Measurements from ENCODE around the gene HOXB8.
A peak's percentile ranks its signal among the peaks of the same experiment; 100 is the strongest.

Gene HOXB8

DNA sequence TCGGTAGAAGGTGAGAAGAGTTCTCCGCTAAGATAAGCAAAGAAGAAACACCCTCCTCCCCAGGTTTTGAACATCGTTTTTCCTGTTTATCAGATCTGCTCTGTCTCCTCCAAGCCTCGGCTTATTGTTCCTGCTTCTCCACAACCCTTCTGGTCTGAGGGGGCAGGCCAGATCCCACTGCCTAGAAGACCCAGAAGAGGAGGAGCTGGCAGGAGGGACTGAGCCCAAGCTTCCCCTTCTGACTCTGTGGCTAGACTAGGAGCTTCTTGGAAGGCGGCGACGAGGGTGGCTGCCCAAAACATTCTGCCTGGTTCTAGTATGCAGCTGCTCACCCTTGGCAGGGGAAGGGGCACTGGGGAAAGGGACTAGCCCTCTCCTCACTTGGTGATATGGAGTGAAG lies 16.4 kb downstream of the HOXB8 start:
- no peak for DNase-seq
- intact Hi-C loops (cut with DNase I): no loop called here

DNA sequence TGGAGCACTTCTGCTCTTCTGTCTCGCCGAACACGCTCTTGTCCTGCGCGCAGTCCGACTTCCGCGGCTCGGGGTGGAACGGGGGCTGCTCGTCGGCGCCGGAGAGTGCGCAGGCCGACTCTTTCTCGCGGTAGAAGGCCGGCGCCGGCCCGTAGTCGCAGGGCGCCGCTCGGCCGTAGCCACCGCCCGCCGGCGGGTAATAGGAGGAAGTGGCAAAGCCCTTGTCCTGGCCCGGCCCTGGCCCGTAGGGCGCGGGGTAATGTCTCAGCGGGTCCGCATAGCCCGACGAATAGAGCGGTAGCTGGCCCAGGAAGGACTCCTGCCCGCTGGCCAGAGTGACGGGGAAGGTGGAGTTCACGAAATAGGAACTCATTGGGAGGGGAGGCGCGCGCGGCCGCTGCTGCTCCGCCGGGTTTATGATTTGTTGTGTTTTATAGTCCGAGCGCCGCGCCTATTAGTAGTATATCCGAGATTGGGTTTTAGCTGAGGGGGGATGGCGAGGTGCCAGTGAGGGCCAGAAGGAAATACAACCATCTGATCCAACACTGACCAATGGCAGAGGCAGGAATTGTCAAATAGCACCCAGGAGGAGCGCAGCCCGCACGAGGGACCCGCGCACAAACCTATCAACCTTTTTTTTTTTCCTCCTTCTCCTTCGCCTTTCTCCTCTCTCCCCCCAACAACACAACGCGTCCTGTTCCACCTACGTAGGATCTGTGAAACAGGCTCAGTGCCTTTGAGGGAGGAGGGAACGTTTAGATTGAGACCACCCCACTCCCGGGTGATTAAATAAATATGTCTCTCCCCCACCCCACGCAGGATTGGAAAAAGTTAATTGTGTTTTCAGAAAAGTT lies 17.1 kb downstream of the HOXB8 start:
- intact Hi-C loops (cut with DNase I): no loop called here
- no peak for DNase-seq

DNA sequence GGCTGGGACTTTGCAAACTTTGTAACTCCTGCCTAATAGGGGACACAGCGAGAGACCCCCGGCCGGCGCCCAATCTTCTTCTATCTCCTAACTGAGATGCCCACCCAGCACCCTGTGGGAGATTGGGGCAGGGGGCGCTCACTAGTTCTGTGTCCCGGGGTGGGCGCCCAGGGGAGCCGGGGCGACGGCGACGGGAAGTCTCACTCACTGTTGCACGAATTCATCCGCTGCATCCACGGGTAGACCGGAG lies 17.6 kb downstream of the HOXB8 start:
- DNase-seq: no peak
- intact Hi-C loops (cut with DNase I): no loop called here

DNA sequence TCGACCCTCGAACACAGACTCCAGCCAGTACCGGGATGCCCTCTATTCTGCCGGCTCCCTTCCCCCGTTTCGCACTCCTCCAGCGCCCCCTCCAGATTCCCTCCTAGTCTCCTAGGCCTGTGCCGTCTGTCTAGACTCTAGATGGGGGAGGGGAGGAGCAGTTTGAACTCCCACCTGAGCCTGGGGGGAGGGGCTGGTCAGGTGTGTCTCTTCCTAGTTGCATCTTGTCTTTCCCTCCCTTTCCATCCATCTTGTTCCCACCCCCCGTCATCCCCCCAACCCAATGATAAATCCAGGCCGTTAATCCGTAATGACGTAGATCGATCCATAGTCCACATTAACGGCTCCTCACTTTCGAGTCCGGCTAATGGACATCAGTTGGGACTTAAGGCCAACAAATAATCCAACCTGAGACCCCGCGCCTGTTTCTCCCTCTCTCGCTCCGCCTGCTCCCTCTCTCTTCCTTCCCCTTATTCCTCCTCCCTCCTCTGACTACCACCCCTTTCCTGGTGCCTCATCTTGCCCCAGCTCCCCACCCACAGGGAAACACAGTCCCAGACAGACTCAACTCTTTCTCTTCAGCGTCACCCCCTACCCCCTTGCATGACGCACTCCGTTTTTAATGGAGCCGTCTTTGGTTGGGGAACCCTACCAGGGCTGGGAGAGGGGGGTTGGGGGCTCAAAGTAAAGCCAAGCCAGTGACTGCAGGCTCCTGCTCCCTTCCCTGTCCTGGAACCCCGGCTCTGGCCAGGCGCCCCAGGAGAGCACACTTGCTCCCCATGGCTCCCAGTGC lies 18.2 kb downstream of the HOXB8 start:
- peak in 1 of 10 donors; percentile 50 for DNase-seq
- intact Hi-C loops (cut with DNase I): no loop called here

DNA sequence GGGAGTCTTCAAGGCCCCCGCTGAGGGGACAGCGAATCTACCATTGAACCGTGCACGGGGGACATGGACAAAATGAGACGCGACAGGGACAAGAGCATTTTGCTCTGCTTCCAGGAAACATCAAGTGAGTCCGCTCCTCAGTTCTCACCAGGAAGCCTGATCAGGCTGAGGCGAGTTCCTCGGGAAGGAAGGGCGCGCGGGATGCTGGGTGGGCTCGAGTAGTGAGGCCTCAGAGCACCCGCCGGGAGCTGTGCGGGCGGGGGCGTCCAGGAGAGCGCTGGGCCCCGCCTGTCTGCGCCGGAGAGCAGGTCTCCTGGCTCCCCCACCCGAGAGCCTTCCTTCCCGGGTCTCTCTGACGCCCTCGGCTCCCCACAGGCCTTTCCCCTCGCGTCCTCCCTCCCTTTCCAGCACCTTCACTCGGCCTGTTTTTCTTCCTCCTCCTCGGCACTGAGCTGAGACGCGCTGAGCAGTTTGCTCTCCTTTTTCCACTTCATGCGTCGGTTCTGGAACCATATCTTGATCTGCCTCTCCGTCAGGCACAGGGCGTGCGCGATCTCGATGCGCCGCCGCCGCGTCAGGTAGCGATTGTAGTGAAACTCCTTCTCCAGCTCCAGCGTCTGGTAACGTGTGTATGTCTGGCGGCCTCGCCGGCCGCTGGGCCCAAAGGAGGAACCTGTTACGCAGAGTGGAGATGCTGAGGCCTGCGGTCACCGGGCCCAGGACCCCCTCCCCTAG lies 18.9 kb downstream of the HOXB8 start:
- intact Hi-C loops (cut with DNase I): no loop called here
- peak in 2 of 10 donors; percentile 49 to 62 for DNase-seq

DNA sequence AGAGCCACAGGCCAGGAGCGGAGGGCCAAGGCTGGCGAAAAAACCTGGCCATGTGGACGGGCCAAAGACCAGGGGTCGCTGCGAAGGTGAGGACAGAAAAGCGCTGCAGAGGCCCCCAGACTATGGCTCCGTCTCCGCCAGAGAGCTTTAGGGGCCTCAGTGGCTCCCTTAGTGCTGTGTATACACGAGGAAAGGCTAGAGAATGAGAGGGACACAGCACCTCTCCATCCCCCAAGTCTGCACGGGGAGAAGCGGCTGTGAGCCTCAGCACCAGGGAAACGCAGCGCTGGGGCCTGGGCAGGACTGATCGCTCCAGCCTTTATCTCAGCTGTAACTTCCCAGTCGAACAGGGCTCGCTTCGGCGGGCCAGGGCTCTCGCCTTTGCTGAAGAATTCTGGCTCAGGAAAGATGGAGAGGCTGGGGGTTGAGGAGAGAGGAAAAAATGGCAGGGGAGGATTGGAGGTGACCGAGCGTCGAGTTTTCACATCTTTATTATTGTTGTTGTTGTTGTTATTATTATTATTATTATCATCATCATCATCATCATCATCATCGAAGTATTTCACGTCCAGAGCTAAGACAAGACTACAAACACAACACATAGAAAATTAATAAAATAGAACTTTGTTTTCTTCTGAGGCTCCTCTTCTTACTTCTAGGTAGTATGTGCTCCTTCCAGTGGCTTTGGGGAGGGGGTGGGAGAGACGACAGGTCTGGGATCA lies 19.7 kb downstream of the HOXB8 start:
- DNase-seq: peak in 1 of 10 donors; percentile 42
- intact Hi-C loops (cut with DNase I): no loop called here

DNA sequence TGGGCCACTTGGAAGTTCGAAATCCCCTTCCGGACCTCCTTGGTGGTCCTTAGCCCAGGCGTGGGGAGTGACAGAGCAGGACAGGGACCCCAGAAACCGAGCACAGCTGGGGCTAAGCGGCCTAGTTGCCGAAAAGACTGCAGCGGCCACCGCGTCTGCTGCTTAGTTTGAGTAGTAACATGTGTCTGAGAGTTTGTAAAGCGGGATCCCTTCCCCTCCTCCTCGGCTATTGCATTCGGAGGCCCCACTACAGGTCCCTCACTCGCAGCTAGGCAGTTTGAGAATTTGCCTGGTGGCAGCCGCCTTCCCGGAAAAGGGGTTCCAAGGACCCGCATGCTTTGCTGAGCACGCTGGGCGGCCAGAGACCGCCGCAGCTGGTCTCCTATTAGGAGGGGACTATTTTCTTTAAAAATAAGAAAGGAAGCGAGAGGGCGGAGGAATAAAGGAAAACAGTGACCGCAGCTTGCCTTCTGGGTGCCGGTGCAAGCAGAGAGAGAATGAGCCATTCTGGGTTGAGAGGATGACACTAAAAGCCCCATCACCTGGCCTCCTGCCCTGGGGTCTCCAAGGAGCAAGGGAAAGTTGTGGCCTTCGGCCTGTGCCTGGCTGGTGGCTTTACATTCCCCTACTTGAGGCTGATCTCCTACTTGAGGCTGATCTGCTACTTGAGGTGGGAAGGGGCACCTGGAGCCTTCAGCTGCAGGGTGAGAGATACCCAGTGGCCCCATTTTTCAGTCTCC lies 20.4 kb downstream of the HOXB8 start:
- intact Hi-C loops (cut with DNase I): no loop called here
- DNase-seq: peak in 1 of 10 donors; percentile 49

DNA sequence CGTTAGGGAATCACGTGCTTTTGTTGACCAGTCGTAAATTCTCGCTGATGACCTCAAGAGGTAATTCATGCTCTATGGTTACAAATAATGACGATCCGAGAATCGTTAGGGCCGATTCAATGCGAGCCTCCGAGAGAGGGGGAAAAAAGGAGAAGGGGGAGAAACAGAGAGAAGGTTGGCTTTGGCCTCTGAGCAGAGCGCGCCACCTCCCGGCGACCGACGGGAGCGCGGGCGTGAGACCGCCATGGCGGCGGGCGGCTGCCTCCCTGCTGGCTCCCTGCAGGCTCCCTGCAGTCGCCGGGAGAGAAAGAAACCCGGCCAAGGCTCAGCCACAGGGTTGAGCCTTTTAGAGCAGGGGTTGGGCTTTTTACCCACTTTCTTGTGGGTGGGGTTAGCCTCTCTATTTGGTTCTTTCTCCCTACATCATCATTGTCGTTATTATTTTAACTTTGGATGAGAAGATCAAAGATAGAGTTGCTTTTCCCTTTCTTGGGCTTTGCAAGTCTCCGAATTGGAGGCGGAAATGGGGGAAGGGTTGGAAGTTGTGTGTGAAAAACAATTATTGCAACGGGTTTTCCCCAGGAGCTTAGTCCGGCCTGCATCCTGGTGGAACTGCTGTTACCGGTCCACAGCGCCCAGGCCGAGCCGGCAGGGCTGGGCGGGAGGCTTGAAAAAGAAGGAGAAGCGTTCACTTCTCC lies 21.1 kb downstream of the HOXB8 start:
- intact Hi-C loops (cut with DNase I): no loop called here
- peak in 2 of 10 donors; percentile 25 to 83 for DNase-seq

DNA sequence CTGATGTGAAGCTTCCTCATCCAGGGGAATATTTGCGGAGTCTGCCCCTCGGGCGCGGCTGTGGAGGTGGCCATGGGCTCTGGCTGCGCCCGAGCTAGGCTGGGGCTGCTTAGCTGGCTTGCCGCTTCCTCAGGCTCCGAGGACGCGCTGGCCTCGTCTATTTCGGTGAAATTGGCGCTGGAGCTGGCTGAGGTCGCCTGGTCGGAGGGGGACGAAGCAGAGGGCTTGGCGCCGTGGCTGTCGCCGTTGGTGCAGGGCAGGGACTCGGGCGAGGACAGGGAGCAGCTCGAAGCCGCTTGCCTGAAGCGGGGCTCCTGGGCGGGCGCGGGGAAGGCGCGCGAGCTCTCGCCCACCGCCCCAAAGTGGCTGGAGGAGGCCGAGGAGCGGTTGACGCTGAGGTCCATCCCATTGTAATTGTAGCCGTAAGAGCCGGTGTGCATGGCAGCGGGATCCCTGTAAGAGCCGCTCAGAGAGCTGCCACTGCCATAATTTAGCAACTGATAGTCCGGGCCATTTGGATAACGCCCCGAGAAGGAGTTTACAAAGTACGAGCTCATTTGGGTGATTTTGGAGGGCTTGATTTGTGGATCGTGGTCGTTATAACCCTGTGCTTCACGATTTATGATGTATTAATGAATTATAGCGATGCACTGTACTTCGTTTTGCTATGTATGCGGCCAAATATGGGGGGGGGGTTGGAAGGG lies 21.8 kb downstream of the HOXB8 start, which contains the start of gene HOXB5:
TSS of gene HOXB5 (minus strand) at position 654 of the 704 bp plus-strand sequence. CDS start at position 557, 97 bp downstream.
- DNase-seq: peak in 1 of 10 donors; percentile 57

DNA sequence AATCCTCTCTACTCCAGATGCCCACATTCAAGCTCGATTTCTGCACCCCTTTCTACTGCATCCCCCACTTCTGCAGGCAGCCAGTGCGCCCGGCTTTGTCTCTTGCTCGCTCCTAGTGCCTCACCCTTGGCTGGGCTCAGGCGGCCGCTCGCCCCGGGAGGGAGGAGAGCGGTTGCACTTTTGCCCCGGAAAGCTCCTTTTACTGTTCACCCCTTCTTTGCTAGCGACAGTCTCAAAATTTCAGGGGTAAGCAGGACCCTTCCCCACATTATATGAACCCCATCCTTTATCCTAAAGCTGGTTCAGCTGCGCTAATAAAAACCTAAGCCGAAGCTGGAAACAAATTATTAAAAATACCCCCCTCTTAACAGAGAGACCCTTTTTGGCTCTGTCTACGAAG lies 22.5 kb downstream of the HOXB8 start:
- intact Hi-C loops (cut with DNase I): no loop called here

More for the DNA sequence above, 21.8 kb downstream of the HOXB8 start, which contains the start of gene HOXB5:
- intact Hi-C loops (cut with DNase I): no loop called here

DNA sequence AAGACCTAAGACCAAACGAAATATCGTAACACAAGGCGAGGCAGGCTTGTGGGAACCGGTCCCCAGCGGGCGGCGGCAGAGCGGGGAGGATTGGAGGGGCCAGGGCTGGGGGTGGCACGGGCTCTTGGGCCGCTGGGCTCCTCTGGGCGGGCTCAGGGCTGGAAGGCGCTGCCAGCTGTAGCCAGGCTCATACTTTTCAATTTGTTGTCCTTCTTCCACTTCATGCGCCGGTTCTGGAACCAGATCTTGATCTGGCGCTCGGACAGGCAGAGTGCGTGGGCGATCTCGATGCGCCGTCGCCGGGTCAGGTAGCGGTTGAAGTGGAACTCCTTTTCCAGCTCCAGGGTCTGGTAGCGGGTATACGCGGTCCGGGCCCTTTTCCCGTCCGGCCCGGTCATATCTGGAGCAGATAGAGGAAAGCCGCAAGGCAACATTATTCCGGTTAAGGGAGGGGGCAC lies 23.0 kb downstream of the HOXB8 start:
- intact Hi-C loops (cut with DNase I): no loop called here
- peak in 2 of 10 donors; percentile 50 to 80 for DNase-seq

More for the DNA sequence above, 22.5 kb downstream of the HOXB8 start:
- peak in 1 of 10 donors; percentile 37 for DNase-seq

DNA sequence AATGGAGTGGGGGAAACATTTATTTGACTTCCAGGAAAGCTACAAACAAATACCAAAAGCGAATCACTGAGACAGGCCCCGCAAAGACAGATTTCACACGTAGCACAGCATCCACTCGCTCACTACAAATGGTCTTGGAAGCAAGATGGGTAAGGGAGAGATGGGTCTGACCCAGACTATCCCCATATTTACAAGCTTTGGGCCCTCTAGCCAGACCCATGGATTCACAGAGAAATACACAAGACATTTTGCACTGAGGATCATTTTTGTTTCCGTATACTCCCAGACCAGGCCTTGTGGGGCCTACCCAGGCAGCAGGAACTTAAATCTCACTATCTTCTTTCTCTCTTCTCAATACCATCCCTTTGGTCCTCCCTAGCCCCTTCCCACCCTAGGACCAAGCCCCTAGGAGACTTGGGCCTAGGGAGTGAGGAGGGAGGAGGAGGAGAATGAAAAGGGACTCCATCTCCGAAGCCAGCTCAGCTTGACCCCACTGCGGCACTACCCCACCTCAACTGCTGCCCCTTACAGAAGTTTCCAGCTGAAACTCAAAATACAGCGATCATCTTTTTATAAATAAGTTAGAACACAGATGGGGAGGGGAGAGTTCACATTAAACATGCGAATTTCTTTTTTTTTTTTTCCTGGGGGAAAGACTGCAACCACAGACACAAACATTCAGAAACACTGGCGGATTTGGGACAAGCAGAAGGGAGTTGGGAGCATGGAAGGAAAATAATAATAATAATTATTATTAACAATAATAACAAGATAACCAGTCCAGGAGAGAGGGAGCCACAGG lies 23.6 kb downstream of the HOXB8 start:
- no peak for DNase-seq
- intact Hi-C loops (cut with DNase I): no loop called here

DNA sequence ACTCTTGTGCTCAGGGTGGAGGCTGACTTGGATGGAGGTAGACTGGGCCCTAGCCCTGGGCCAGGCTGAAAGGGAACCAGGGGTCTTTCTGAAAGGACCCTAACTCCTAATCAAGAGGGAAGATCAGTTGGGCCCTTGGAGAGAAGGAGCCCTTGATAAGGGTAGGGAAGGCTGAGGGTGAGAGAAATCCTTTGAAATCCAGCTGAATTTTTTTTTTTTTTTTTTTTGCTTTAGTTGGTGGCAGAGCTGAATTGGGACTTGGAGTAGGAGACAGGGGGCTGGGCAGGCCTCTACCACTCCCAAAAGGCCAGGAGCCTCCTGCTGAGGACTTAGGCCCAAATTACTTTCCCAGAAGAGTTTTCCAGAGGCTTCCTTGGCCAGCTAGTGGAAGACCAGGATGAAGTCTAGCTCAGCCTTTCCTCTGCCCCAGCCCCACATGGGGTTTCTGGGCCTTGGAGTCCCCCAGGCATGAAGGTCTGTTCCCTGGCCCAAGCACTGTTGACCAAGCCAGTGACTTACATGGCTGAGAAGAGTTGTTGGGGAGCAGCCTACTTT lies 24.4 kb downstream of the HOXB8 start:
- intact Hi-C loops (cut with DNase I): no loop called here
- DNase-seq: peak in 1 of 10 donors; percentile 30

DNA sequence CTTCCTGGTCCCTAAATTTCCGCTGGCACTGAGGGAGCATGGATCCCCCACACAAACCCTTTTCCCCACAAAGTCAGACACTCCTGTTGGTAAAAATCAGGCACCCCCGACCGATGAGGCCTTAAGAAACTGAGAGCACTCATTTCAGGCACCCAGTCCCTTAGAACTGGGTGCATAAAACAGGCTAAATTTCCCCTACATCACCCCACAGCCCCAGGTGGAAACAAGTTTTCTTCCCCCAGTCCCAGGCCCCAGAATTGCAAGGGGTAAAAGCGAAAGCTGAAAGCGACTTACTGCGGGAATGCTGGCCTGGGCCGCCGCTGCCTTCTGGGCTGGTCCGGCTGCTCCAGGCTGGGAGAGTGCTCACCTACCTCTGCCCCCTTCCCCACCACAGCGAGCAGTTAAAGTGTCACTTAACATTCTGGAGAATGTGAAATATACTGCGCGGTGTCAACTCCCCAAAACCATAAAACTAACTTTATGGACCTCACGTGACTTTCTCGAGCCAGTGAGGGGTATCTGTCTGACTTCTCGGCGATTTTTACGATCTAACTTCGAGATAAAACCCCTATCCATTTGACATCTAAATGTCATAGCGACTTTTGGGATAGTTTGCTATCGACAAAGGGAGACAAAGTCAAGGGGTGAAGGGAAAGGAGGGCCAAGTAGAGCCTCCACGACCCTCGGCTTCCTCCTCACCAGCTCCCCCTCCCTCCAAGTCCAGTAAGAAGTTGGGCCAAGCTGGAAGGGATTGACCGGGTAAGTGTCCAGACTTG lies 25.1 kb downstream of the HOXB8 start, which contains the start of gene HOXB3:
TSS of gene HOXB3 (minus strand) at position 411 of the 776 bp plus-strand sequence. CDS start 37,767 bp downstream, outside the sequence.
- DNase-seq: peak in 1 of 10 donors; percentile 38
- intact Hi-C loops (cut with DNase I): no loop called here

DNA sequence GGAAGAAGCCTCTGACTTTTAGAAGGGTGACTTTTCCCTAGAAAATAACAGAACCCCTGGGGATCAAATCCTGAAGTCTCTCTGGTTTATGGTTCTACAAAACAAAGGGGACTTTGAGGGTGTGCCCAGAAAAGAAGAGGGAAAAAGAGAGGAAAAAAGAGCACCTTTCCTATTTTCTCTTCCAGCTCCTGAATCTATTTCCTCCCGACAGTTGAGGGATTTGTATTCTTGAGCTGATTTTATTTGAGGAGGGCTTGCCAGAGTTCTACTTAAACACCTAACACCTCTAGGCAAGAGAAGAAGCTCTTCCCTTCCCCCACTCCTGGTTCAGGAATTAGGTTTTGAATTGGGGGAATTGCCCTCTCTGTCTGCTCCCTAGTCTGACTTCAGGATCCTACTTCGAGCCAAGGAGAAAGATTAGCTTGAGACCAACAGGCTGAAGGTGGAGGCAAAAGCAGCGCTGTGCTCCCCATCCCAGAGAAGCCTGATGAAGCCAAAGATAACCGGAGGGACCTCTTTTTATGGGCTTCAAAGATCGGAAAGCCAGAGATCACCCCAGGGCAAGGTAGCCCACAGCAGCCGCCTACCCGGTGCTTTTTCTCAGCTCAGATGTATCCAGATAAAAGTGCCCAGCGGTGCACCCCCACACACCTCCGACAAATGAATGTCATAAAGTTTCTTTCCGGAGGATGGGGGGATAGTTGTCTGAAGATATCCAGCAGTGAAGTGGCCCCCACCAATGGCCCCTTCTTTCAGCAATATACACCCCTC lies 25.8 kb downstream of the HOXB8 start:
- peak in 1 of 10 donors; percentile 19 for DNase-seq
- intact Hi-C loops (cut with DNase I): no loop called here
